Caco-2 (cell line): ENCODE results near the gene ATP8A1. TPM values are rescaled to one million over a fixed set of nuclear protein-coding genes. Genes with fewer than 3 reads are reported as not detected.

Source experiments
- BruUV-seq: library from RNA; stranded (reverse); fragments of 400-500 nt; replicated peaks from 2 replicates; lab custom pipeline; 2021; lab: Mats Ljungman, UMichigan
- CTCF ChIA-PET: fragments of 300-600 bp; sonication (Branson Sonifier 250); formaldehyde crosslinking; loops from one replicate; lab custom pipeline; 2022; ENCODE audit warnings: antibody characterized with exemption; lab: Charles Lee
- POLR2A ChIA-PET: fragments of 300-600 bp; sonication (Branson Sonifier 250); formaldehyde crosslinking; loops from one replicate; lab custom pipeline; 2022; ENCODE audit warnings: antibody characterized with exemption; lab: Charles Lee
- DNase-seq, 2 experiments: peaks; one replicate each; pipeline versions ENCODE4 v3.0.0 to v3.0.0-alpha.2; 2020 to 2022
- H3K27me3 ChIP-seq: replicated peaks from 2 replicates; pipeline ENCODE4 v1.6.0; 2011; ENCODE audit warnings: low read length; ENCODE audit not compliant: control insufficient read depth, insufficient read depth
- H3K36me3 ChIP-seq: 2 replicates; pipeline ENCODE4 v1.5.1; 2011; ENCODE audit warnings: low read length; ENCODE audit not compliant: control insufficient read depth, insufficient read depth
- H3K4me1 ChIP-seq: fragments of 250-450 bp; sonication (Bioruptor Pico); 2 replicates; pipeline ENCODE4 v1.5.1; 2020; ENCODE audit warnings: mild to moderate bottlenecking
- H3K4me3 ChIP-seq: 2 replicates; pipeline ENCODE4 v1.5.1; 2011; ENCODE audit warnings: low read depth, mild to moderate bottlenecking, control low read depth, low read length
- H3K9me3 ChIP-seq: fragments of 250-450 bp; sonication (Bioruptor Pico); 2 replicates; pipeline ENCODE4 v1.5.1; 2020; ENCODE audit warnings: mild to moderate bottlenecking, moderate library complexity
- H3K27ac Mint-ChIP-seq: one replicate; pipeline ENCODE4 v1.8.0; 2022; ENCODE audit warnings: mixed read lengths; ENCODE audit not compliant: unreplicated experiment
- H3K27me3 Mint-ChIP-seq: one replicate; pipeline ENCODE4 v1.8.0; 2022; ENCODE audit warnings: mixed read lengths; ENCODE audit not compliant: insufficient read depth, unreplicated experiment
- H3K36me3 Mint-ChIP-seq: one replicate; pipeline ENCODE4 v1.8.0; 2022; ENCODE audit warnings: mild to moderate bottlenecking, mixed read lengths; ENCODE audit not compliant: insufficient read depth, unreplicated experiment
- H3K4me1 Mint-ChIP-seq: one replicate; pipeline ENCODE4 v1.8.0; 2022; ENCODE audit warnings: low read depth, mixed read lengths; ENCODE audit not compliant: unreplicated experiment
- H3K4me3 Mint-ChIP-seq: one replicate; pipeline ENCODE4 v1.8.0; 2022; ENCODE audit warnings: mild to moderate bottlenecking, moderate library complexity, mixed read lengths; ENCODE audit not compliant: unreplicated experiment
- H3K9me3 Mint-ChIP-seq: one replicate; pipeline ENCODE4 v1.8.0; 2022; ENCODE audit warnings: mixed read lengths; ENCODE audit not compliant: unreplicated experiment
- intact Hi-C: fragments of 100-400 bp; cut with micrococcal nuclease; formaldehyde crosslinking; loops from one replicate; pipeline ENCODE4 v1.10.0; 2022; ENCODE audit not compliant: unreplicated experiment
- total RNA-seq: library from RNA; stranded (reverse); gene quantifications from 2 replicates; pipeline ENCODE4 v1.2.3, GENCODE V29; 2022
- TF ChIP-seq, protein P1 (sequence below), 2 experiments: fragments of 200-600 bp in 1 of 2; IDR thresholded peaks; 1 replicate in 1 of 2; 2 replicates in 1 of 2; pipeline versions ENCODE4 v1.5.1 to v1.8.0; 2011 to 2022; ENCODE audit warnings: antibody characterized with exemption in 1 of 2, control low read depth in 1 of 2, inconsistent platforms in 1 of 2, low read depth in 1 of 2, low read length in 1 of 2, mild to moderate bottlenecking in 1 of 2, moderate library complexity in 1 of 2; ENCODE audit not compliant: insufficient read depth in 1 of 2, severe bottlenecking in 1 of 2, unreplicated experiment in 1 of 2

Gene ATP8A1
- total RNA-seq, 1 experiment from 2014 or later, result 9.3 TPM

DNA sequence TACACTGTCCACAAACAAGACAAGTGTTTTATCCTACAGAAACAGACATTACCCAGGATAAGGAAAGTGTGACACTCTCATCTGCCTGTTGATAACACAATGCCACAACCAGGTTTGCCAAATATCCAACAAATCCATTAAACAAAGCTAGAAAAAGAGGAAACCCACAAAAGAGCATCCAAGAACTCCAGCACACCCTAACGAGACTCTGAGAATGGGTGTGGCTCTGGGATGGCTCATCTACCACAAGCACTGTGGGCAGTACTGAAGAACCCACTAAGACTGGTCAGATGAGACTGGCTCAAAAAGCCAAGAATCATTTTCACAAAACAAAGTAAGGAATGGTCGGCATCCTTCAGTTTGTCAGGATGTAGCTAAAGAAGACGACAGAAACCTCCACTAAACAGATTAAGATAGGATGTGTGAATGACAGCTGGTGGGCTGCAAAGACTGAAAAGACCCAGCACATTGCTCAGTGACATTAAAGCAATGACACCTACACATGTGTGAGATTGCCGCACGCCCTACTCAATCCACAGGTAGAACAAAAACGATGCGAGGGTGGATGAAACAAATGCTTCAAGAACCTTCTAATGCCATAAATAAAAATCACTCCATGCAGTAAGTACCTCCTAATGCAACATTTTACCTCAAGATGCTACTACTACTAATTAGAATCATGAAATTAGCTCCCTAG, 14.7 kb downstream of the ATP8A1 start:
- TF ChIP-seq, protein P1, sequence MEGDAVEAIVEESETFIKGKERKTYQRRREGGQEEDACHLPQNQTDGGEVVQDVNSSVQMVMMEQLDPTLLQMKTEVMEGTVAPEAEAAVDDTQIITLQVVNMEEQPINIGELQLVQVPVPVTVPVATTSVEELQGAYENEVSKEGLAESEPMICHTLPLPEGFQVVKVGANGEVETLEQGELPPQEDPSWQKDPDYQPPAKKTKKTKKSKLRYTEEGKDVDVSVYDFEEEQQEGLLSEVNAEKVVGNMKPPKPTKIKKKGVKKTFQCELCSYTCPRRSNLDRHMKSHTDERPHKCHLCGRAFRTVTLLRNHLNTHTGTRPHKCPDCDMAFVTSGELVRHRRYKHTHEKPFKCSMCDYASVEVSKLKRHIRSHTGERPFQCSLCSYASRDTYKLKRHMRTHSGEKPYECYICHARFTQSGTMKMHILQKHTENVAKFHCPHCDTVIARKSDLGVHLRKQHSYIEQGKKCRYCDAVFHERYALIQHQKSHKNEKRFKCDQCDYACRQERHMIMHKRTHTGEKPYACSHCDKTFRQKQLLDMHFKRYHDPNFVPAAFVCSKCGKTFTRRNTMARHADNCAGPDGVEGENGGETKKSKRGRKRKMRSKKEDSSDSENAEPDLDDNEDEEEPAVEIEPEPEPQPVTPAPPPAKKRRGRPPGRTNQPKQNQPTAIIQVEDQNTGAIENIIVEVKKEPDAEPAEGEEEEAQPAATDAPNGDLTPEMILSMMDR (IDR thresholded peaks at IDR 0.05; ENCODE audit: insufficient read depth in 1 of 2, low read depth in 1 of 2, low read length in 1 of 2, severe bottlenecking in 1 of 2, unreplicated experiment in 1 of 2), result no peak
- no peaks in the 10 kb centered on the region for H3K9me3 ChIP-seq

DNA sequence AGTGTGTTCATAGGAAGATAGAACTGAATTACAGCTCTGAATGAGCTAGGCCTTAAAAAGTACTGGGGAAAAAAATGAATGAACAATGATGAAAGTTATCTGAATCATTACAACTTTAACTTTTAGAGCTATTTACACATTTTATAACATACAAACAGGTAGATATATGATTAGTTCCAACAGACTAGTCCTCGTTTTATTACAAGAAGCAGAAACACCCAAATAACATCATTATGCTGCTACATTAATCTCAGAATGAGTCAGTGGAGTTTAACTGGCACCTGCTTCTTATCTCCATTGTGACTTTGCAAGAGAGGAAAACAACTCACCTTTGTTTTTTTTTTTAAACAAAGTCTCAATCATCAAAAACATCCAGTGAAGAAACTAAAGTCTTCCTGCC, 15.2 kb downstream of the ATP8A1 start:
- intact Hi-C loops, result loop anchor here (2.0 kb wide), 1 partner anchor 15 kb away; the partner anchor contains the start of gene ATP8A1
- POLR2A ChIA-PET, result interaction anchor here (0.6 to 1.5 kb wide), 3 partner anchors 15 to 26 kb away, joined by 3 to 4 read pairs (median 4); no protein-coding TSS in a partner anchor
- TSS peak; percentile 79 for BruUV-seq
- Mint-ChIP-seq H3K27me3 (no peaks in the 10 kb centered on the region), H3K4me3 (no peak overlapping the region), H3K36me3 (no peaks in the 10 kb centered on the region), H3K27ac (peak overlapping the region; percentile 94), H3K9me3 (no peaks in the 10 kb centered on the region), H3K4me1 (peaks cover 21% of the 10 kb centered on the region)
- DNase-seq, result no peak
- Histone ChIP-seq H3K9me3 (no peaks in the 10 kb centered on the region), H3K36me3 (no peaks in the 10 kb centered on the region), H3K4me1 (peaks cover 38% of the 10 kb centered on the region), H3K4me3 (no peak overlapping the region), H3K27me3 (no peaks in the 10 kb centered on the region)
- CTCF ChIA-PET, result no interaction called here
- TF ChIP-seq, protein P1 (IDR thresholded peaks at IDR 0.05; ENCODE audit: insufficient read depth in 1 of 2, low read depth in 1 of 2, low read length in 1 of 2, severe bottlenecking in 1 of 2, unreplicated experiment in 1 of 2), result no peak

More for the DNA sequence above, 14.7 kb downstream of the ATP8A1 start:
- POLR2A ChIA-PET, result interaction anchor here (0.7 to 1.5 kb wide), 3 partner anchors 14 to 17 kb away, joined by 3 to 4 read pairs (median 3); no protein-coding TSS in a partner anchor
- intact Hi-C loops, result no loop called here
- CTCF ChIA-PET, result no interaction called here
- Mint-ChIP-seq H3K27ac (peak overlapping the region; percentile 94), H3K9me3 (no peaks in the 10 kb centered on the region), H3K4me1 (peaks cover 21% of the 10 kb centered on the region), H3K27me3 (no peaks in the 10 kb centered on the region), H3K4me3 (no peak overlapping the region), H3K36me3 (no peaks in the 10 kb centered on the region)
- no TSS peak for BruUV-seq
- no peak overlapping the region for H3K4me3 ChIP-seq
- no peak for DNase-seq
- no peaks in the 10 kb centered on the region for H3K27me3 ChIP-seq
- H3K36me3 ChIP-seq, result no peaks in the 10 kb centered on the region
- H3K4me1 ChIP-seq, result peaks cover 38% of the 10 kb centered on the region

DNA sequence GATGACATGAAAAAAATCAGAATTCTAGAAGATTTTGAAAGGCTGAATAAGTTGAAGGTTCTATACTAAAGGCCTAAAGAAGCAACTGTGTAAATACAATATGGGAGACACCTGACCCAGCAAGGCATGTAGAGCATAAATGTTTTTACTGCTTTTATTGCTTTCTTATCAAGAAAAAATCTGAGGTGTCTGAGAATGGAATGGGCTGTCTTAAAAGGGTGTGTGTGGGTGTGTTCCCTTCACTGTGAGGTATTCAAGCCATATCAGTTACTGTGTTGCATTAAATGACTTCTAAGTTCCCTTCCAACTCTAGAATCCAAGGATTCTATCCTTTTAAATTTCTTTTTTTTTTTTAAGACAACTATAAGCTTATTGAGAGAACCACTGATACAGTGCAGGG, 15.7 kb downstream of the ATP8A1 start:
- ChIA-PET CTCF (no interaction called here), POLR2A (interaction anchor here (0.6 to 1.5 kb wide), 3 partner anchors 15 to 25 kb away, joined by 3 to 4 read pairs (median 4); no protein-coding TSS in a partner anchor)
- BruUV-seq, result no TSS peak
- intact Hi-C loops, result loop anchor here (2.0 kb wide), 1 partner anchor 16 kb away; the partner anchor contains the start of gene ATP8A1
- Mint-ChIP-seq H3K27ac (peak overlapping the region; percentile 94), H3K9me3 (no peaks in the 10 kb centered on the region), H3K27me3 (no peaks in the 10 kb centered on the region), H3K4me1 (peaks cover 21% of the 10 kb centered on the region), H3K4me3 (peak overlapping the region; percentile 41), H3K36me3 (no peaks in the 10 kb centered on the region)
- peak; percentile 56 to 59 for DNase-seq
- no peaks in the 10 kb centered on the region for H3K9me3 ChIP-seq
- TF ChIP-seq, protein P1 (IDR thresholded peaks at IDR 0.05; ENCODE audit: insufficient read depth in 1 of 2, low read depth in 1 of 2, low read length in 1 of 2, severe bottlenecking in 1 of 2, unreplicated experiment in 1 of 2), result no peak
- H3K4me3 ChIP-seq, result no peak overlapping the region
- H3K4me1 ChIP-seq, result peaks cover 38% of the 10 kb centered on the region
- H3K36me3 ChIP-seq, result no peaks in the 10 kb centered on the region
- H3K27me3 ChIP-seq, result no peaks in the 10 kb centered on the region
